Motor neuron (in vitro differentiated cells): Measurements from ENCODE around the gene EFCAB6. TPM values are rescaled to one million over a fixed set of nuclear protein-coding genes. Genes with fewer than 3 reads are reported as not detected.

ENCODE experiments used
- ATAC-seq, 8 experiments: fragments of 200-7000 bp; cut with Tn5 transposase; replicated peaks in 6 of 8; 2 replicates each; pipeline ENCODE4 v1.8.0; 2021; ENCODE audit warnings: mild to moderate bottlenecking in 8 of 8, moderate library complexity in 8 of 8
- H3K27ac ChIP-seq, 2 donors: fragments of 250-450 bp; sonication (Bioruptor Pico); 2 replicates each; pipeline ENCODE4 v1.9.0; 2021; ENCODE audit warnings: antibody characterized with exemption in 2 of 2, mild to moderate bottlenecking in 2 of 2, moderate library complexity in 1 of 2
- H3K4me1 ChIP-seq, 2 donors: fragments of 250-450 bp; sonication (Bioruptor Pico); replicated peaks in 1 of 2; 2 replicates each; pipeline ENCODE4 v1.6.1; 2021; ENCODE audit warnings: antibody characterized with exemption in 2 of 2, mild to moderate bottlenecking in 2 of 2, moderate library complexity in 1 of 2
- H3K4me3 ChIP-seq, 5 donors: fragments of 250-450 bp; sonication (Bioruptor Pico); 2 replicates each; pipeline ENCODE4 v1.9.0; 2021; ENCODE audit warnings: antibody characterized with exemption in 5 of 5, mild to moderate bottlenecking in 5 of 5, moderate library complexity in 4 of 5
- WGBS, 10 experiments: fragments of 450-650 bp; shearing (Covaris generic); methylation state at CpG; one replicate each; pipeline ENCODE4 v1.0.0; 2022; 5-methylcytosine and 5-hydroxymethylcytosine counted together
- in situ Hi-C, 9 experiments: fragments of 400-800 bp; cut with MboI; loops; one replicate each; pipeline ENCODE4 v1.15.0; 2021; ENCODE audit warnings: low sequenced_read_pairs in 9 of 9, low pct_unique_long_range_greater_than_20kb in 2 of 9; ENCODE audit not compliant: unreplicated experiment in 9 of 9
- total RNA-seq, 8 experiments: library from RNA; unstranded; fragments of 300-600 nt; gene quantifications; 2 replicates each; pipeline versions ENCODE4 v1.2.3 to v1.2.4, GENCODE V29; 2022

The EFCAB6 gene
- total RNA-seq, 8 experiments from 2014 or later, result 1.0 to 9.2 (median 2.5) TPM

DNA sequence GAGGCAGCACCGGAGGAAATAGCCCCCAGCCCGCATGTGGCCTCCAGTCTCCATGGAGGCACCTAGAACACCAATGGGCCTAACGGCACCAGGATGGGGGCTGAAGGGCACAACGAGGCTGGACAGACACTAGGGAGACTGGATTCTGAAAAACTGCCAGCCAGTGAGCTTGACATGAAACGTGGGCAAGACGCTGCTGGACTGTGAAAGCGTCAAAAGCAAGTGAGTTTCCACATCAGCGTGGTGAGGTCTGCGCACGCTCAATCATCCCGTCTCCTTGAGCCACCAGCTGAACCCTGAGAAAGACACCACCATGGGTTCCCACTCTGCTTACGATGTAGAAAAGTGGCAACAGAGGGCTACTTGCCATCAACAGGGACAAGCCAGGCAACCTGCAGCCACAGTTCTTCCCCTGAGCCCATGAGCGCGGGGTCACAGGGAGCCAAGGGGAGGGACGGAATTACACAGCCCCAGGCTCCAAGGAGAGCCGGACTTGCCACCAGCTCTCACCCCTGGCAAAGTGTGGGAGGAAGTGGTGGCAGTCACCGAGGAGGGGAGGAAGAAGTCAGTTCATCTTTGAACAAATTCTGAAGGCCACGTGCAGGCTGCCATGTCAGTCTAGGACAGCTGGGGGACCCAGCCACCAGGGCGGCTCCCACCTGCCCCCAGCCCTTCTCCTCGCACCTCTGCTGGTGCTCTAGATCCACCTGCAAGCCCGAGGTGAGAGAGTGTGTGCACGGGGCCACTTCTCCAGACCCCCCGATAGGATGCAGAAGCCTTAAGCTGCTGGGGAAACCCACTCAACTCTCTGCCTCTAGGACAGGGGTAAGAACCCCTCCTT lies 269.2 kb downstream of the EFCAB6 start:
- WGBS, 10 experiments, result 35 to 89% (median 70%) methylated on average over 2 to 15 of the region's 23 CpGs; no CpG with 5 or more reads in 4 of the 10 experiments
- in situ Hi-C loops, result no loop called here

DNA sequence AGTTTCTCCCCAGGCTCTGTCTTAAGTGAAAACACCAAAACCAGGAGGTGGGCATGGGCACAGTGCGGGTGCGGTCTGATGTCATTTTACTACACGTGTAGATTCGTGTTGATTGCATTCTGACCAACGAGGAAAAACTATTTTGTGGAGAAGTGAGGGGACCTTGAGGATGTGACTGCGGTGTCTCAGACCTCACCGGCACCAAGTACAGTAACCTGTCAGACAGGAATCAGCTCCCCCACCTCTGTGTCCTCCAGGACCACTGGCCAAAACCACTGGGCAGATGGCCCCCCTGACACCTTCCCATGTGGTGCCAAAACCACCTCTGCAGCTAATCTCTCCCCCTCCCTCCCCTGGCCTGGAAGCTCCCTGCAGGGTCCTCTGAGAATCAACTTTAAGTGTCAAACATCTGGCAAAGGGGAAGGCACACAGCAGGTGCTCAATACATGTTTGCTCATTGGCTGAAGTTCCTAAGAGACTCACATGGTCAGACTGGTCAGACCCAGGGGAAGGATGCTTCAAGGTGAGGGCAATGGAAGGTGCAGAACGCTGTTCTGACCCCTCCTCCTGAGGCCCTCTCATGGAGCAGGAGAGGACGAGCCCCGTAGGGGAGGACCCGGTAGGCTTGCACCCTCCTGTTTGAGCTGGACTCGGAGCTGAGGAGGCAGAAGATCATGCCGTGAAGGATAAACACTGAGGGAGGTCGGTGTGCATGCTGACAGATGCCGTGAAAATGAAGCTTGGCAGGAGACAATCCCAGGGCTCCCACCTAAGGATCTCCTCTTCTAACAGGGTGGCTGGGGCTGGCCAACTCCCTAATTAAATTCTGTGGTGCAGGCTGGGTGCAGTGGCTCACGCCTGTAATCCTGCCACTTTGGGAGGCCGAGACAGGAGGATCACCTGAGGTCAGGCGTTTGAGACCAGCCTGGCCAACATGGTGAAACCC lies 270.4 kb downstream of the EFCAB6 start:
- ATAC-seq, result no peak
- Histone ChIP-seq H3K27ac (no peak overlapping the region), H3K4me3 (no peak overlapping the region), H3K4me1 (peaks cover 0 to 11% of the 10 kb centered on the region in 2 donors)
- 20 to 100% (median 79%) methylated on average over 1 to 9 of the region's 18 CpGs; no CpG with 5 or more reads in 4 of the 10 experiments for WGBS, 10 experiments
- in situ Hi-C loops, result no loop called here

More for the DNA sequence above, 269.2 kb downstream of the EFCAB6 start:
- Histone ChIP-seq H3K4me3 (no peak overlapping the region), H3K4me1 (peaks cover 0 to 11% of the 10 kb centered on the region in 2 donors), H3K27ac (no peak overlapping the region)
- no peak for ATAC-seq

DNA sequence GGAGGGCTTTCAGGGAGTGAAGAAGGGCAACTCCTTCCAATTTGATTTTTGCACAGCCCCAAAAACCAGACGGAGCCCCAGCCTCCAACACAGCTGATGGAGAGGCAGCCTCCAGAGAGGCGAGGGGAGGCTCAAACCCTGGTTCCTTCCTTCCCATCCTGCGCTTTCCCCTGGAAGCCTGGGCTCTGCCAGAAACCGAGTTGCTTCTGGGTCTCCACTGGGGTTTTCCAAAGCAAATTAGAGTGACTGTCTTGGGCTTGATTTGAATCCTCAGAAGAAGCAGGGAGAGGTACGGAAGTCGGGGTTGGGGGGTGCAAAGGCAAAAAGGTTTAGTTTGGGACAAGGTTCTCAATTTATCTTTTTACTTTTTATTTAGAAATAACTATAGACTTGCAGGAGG lies 271.1 kb downstream of the EFCAB6 start:
- H3K4me3 ChIP-seq, result no peak overlapping the region
- no peak overlapping the region for H3K27ac ChIP-seq
- H3K4me1 ChIP-seq, result peaks cover 0 to 11% of the 10 kb centered on the region in 2 donors
- in situ Hi-C loops, result no loop called here
- no peak for ATAC-seq
- 30 to 92% (median 79%) methylated on average over 1 to 5 of the region's 6 CpGs; no CpG with 5 or more reads in 4 of the 10 experiments for WGBS, 10 experiments

DNA sequence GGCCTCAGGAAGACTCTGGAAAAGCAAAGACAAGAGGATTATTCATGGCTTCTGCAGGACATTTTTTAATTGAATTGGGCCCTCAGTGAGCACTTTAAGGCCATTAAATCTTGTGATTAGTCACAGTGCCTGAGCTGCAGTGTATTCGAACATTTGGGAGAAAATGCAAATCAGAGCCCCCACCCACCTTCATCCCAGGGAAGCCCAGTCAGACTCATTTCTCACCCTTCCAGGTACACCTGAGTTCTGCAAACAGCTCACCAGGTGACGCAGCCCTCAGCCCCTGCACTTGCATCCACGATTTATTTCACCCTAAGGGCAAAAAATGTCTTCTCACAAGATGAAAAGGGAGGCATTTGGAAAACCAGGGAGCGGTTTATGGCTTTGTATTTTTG lies 271.6 kb downstream of the EFCAB6 start:
- no peak overlapping the region for H3K4me3 ChIP-seq
- peak in 3 of 8 experiments; percentile 63 to 83 (median 82) for ATAC-seq
- in situ Hi-C loops, result no loop called here
- WGBS, 10 experiments, result 32 to 70% (median 57%) methylated on average over 1 to 4 of the region's 4 CpGs; no CpG with 5 or more reads in 4 of the 10 experiments
- H3K27ac ChIP-seq, result no peak overlapping the region
- peaks cover 0 to 11% of the 10 kb centered on the region in 2 donors for H3K4me1 ChIP-seq

DNA sequence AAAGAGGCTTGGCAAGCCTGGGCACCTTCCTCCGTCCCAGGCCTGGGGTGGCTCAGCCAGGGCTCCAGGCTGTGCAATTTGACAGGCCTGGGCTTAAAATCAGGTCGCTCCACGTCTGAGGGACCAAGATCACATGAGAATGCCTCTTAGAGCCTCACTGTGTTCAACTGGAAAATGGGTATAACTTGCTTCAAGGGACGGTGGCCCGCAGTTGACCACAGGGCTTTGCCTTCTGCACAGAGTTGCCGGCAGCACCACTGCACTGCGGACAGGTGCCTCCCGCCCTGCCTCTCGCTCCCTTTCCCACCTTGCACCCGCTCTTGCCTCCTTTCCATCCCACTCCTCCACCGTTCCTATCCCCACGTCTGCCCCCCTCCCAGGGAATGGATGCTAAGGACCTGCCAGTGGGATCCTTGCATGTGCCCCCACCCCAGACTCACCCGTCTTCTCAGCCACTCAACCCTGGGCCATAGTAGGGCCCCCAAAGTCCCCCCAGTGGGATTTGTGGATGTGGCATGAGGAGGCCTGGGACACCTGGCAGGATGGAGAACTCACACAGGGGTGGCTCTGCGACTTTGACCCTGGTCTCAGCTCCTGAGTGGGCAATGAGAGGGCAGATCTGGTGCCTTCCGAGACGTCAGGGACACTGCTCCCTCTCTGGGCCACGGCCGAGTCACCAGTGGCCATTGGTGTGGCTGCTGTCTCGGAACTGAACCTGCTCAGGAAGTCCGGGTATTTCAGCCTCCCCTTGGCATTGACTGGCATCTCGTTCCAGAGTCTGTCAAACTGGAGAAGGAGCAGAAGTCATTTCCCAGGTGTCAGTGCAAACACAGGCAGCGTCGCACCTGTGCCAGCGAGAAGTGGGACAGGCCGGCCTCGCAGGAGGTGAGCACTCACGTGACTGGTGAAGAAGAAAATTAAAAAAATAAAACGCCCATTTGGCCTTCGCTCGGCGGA lies 272.3 kb downstream of the EFCAB6 start:
- no peak for ATAC-seq
- Histone ChIP-seq H3K27ac (no peak overlapping the region), H3K4me1 (peaks cover 0 to 11% of the 10 kb centered on the region in 2 donors), H3K4me3 (no peak overlapping the region)
- in situ Hi-C loops, result no loop called here
- 20 to 90% (median 80%) methylated on average over 2 to 11 of the region's 31 CpGs; no CpG with 5 or more reads in 3 of the 10 experiments for WGBS, 10 experiments

DNA sequence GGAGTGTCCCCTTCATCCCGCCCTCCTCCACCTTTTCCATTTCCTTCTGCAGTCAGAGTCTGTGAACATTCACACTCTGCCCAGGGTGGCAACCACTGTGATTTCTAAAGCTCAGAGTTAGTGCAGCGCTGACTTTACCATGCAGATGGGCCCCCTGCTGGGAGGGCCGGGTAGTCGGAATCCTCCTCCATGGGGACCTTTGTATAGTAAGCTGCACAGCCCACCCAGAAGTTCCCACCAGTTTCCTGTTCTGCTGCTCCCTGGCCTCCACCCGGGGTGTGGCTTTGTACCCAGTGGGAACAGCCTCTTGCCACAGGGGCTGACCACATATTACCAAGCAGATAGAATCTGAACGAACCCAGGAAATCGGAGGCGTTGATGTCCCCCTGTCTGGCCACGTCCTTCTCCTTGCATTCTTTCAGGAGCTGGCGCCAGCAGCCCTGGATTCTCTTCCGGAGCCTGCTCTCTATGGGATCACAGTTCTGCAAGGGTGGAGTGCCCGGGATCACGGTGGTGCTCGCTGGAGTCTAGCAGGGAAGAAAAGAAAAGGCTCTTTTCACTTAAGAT lies 275.0 kb downstream of the EFCAB6 start:
- peak in 2 of 8 experiments; percentile 15 to 46 for ATAC-seq
- peaks cover 0 to 11% of the 10 kb centered on the region in 2 donors for H3K4me1 ChIP-seq
- H3K27ac ChIP-seq, result no peak overlapping the region
- 51 to 100% (median 87%) methylated on average over 1 to 14 of the region's 14 CpGs; no CpG with 5 or more reads in 1 of the 10 experiments for WGBS, 10 experiments
- in situ Hi-C loops, result no loop called here
- no peak overlapping the region for H3K4me3 ChIP-seq

DNA sequence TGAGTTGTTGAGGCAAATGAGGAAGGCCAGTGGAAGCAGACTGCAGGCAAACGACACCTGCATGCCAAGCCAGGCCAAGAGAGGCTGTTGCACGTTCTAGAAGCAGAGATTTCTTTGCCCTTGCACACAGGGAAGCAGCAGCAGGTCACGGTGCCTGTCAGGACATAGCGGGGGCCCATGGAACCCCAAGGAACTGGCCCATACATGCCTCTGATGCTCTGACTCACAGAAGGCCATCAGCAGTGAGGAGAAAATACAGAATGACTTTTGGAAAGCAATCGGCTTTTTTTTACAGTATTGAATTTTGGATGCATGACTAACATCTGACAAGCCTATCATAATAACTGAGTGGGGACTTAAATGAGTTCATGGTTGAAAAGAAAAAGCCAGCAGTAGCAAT lies 276.4 kb downstream of the EFCAB6 start:
- Histone ChIP-seq H3K4me1 (peaks cover 0 to 10% of the 10 kb centered on the region in 2 donors), H3K4me3 (no peak overlapping the region), H3K27ac (no peak overlapping the region)
- in situ Hi-C loops, result no loop called here
- no peak for ATAC-seq
- 30 to 100% (median 81%) methylated on average over 1 to 5 of the region's 5 CpGs; no CpG with 5 or more reads in 2 of the 10 experiments for WGBS, 10 experiments

DNA sequence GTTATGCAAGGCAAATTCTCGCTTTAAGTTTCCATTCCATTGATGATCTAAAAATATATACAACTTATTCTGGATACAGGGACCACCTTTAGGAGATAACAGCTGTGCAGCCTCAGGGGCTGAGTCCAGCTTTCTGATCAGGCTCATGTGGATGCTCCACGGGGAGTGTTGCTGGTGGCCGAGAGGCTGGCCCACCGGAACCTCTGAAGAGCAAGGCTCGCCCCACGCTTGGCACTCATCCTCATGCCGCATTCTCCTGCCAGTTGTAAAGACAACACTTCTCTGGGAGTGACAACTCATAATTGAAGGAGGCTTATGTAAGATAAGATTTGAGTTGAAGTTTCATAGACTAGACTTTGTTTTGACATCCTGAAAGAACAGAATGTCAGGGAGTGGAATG lies 276.8 kb downstream of the EFCAB6 start:
- H3K4me1 ChIP-seq, result peaks cover 0 to 6% of the 10 kb centered on the region in 2 donors
- no peak overlapping the region for H3K4me3 ChIP-seq
- in situ Hi-C loops, result no loop called here
- 40 to 100% (median 85%) methylated on average over 1 to 5 of the region's 7 CpGs; no CpG with 5 or more reads in 5 of the 10 experiments for WGBS, 10 experiments
- ATAC-seq, result no peak
- no peak overlapping the region for H3K27ac ChIP-seq

DNA sequence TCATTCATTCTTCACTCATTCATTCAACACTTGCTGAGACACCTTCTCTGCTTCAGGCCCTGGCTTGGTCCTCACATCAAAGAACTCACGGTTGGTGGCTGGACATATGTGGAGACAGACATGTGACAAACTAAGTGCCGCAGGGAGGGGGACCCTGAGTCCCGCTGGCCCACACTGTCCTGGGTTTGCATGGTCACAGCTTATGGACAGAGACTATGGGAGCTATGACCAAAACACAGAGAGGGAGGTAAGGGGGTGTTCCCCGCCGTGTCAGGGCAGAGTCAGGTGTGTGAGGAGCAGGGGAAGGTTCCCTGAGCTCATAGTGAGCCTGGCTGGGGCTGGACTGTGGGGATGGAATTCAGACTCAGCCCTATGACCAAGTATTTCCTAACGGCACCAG lies 277.2 kb downstream of the EFCAB6 start:
- H3K27ac ChIP-seq, result no peak overlapping the region
- ATAC-seq, result no peak
- WGBS, 10 experiments, result 21 to 91% (median 76%) methylated on average over 1 to 4 of the region's 6 CpGs; no CpG with 5 or more reads in 4 of the 10 experiments
- in situ Hi-C loops, result no loop called here
- H3K4me3 ChIP-seq, result no peak overlapping the region
- H3K4me1 ChIP-seq, result peaks cover 0 to 1% of the 10 kb centered on the region in 2 donors

DNA sequence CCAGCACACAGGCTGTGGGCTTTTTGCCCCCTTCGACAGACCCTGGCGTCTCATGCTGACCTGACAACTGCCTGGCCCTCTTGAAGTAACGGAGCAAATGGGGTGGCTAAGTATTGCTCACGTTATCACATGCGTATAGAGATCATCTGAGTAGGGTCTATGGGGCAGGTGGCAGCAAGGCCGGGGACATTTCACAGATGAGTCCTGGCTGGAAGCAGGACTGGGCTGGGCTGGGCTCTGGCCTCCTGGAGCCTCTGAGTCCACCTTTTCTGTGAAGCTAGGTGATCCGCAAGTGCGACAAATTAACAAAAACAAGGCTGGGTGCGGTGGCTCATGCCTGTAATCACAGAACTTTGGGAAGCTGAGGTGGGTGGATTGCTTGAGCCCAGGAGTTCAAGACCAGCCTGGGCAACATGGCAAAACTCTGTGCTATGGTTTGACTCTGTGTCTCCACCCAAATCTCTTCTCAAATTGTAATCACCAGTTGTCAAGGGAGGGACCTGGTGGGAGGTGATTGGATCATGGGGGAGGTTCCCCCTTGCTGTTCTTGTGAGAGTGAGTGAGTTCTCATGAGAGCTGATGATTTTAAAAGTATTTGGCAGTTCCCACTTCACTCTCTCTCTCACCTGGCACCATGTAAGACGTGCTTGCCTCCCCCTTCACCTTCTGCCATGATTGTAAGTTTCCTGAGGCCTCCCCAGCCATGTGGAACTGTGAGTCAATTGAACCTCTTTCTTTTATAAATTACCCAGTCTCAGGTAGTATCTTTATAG lies 278.3 kb downstream of the EFCAB6 start:
- Histone ChIP-seq H3K27ac (no peak overlapping the region), H3K4me1 (no peaks in the 10 kb centered on the region), H3K4me3 (no peak overlapping the region)
- WGBS, 10 experiments, result 0 to 93% (median 53%) methylated on average over 2 to 8 of the region's 10 CpGs; no CpG with 5 or more reads in 3 of the 10 experiments
- in situ Hi-C loops, result no loop called here
- no peak for ATAC-seq

DNA sequence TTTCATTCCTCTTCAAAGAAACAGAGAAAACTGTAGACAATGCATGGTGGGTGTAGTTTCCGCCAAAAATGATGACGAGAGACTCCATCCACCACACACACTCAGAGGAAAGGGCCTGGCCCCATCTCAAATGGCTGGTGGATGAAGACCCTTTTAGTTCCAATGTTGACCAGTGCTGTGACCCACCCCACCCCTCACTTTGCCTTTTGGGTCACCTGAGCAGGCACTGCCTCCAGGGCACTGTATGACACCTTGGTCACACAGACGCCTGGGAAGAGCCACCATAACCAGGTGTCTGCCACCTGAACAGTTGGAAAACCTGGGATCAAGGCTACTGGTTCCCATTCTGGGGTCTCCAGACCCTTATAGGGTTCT lies 279.0 kb downstream of the EFCAB6 start:
- in situ Hi-C loops, result no loop called here
- H3K27ac ChIP-seq, result no peak overlapping the region
- no peak for ATAC-seq
- no peak overlapping the region for H3K4me3 ChIP-seq
- 57 to 83% (median 72%) methylated on average over 1 of the region's 3 CpGs; no CpG with 5 or more reads in 6 of the 10 experiments for WGBS, 10 experiments
- H3K4me1 ChIP-seq, result no peaks in the 10 kb centered on the region
